Muscle of arm (tissue), 12 donors: ENCODE measurements around the gene PSTPIP1. TPM values are rescaled to one million over a fixed set of nuclear protein-coding genes. Genes with fewer than 3 reads are reported as not detected.

Experiments used
- DNase-seq: peaks from one replicate; pipeline ENCODE4 v3.0.0-alpha.2; 2013
- polyA plus RNA-seq, 12 donors: library from polyadenylated mRNA; unstranded; fragments of 120-200 nt; gene quantifications; one replicate each; pipeline ENCODE4 v1.2.1, GENCODE V29; 2013; ENCODE audit not compliant: insufficient read length in 12 of 12

The PSTPIP1 gene
- polyA plus RNA-seq, 12 donors, result 1.4 to 7.2 (median 2.0) TPM; not detected in 2

DNA sequence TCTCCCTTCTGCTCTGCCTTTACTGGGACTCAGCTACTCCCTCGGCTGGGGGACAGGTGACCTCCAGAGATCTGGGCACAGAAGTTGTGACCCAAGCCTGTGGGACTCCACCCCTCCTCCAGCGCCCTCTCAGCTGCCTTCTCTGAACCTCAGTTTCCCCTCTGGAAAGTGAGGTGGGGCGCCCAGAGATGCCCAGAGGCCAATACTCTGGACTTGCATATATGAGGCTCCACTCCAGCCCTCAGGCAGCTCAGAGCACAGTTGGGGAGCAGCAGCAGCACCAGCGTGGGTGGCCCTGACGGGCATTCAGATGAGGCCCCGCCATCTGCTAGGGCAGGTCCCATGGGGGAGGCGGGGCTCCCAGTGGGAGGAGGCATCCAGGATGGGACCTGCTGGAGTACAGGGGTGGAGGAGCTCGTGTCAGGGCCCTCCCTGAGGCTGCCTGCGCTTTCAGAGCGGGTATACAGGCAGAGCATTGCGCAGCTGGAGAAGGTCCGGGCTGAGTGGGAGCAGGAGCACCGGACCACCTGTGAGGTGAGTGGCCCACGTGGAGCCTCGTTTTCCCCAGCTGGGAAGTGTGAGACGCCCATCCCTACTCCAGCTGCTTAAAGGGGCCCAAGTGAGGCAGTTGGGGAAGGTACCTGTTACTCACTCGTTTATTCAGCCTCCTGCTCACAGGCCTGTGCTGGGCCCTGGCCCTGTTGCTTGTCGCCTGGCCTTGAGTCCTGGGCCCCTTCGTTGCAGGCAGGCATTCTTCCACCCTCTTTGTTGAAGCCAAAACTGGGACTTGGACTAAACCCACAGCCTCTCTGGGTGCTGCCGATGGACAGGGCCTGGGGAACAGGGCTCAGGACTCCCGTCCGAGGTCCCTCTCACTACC lies 35.4 kb downstream of the PSTPIP1 start:
- DNase-seq, result no peak

DNA sequence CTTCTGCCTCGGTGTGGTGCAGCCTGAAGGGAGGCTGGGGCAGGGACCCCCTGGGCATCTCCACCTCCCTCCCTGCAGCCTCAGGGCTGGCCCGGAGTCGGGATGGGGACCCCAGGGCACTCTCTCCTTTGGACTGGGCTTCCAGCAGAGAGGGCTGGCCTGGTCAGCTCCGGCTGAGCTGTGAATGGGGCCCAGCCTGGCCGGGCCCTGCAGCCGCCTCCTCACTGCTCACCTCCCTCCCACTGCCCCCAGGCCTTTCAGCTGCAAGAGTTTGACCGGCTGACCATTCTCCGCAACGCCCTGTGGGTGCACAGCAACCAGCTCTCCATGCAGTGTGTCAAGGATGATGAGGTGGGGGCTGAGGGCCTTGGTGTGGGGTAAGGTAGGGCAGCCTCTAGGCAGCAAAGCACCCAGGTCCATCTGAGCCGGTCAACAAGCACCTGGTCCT lies 36.0 kb downstream of the PSTPIP1 start:
- no peak for DNase-seq

- DNase-seq, result no peak
These were observed 36.6 kb downstream of the PSTPIP1 start for GRCh38 chr15:77031376-77032050.

DNA sequence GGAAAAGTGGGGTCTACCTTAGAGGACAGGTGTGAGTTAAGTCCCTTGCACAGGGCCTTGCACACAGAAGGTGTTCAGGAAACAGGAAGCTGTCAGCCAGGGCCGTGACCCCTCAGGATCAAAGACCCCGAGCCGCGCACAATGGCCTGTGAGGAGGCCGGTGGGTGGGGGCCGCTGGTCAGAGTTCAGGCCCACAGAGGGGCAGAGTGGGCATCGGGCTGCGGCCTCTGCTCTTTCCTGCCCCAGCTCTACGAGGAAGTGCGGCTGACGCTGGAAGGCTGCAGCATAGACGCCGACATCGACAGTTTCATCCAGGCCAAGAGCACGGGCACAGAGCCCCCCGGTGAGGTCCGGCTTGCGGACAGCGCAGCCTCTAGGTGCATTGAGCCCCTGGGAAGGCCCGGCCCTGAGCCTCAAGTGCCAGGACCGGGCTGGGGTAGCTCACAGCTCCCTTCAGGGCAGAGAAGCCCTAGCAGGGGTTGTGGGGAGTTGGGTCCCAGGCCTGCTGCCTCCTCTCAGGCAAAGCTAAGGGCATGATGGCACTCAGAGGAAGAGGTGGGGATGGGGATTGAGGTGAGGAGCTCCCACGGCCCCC lies 37.2 kb downstream of the PSTPIP1 start:
- DNase-seq, result no peak

GRCh38 chr15:77032647-77033416 lies 37.9 kb downstream of the PSTPIP1 start:
- no peak for DNase-seq

DNA sequence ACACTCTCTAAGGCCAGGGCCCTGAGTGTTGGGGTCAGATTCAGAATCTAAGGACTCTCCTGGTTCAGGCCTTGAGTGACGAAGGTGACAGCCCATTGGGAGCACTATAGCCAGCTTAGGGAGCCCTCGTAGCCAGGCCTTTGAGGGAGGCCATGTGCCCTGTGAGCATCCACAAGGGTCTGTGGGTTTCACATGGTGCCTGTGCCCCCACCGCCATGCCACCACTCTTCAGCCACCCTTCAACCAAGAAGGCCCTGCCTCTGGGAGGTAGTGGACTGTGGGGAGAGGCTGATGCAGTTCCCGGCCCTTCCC lies 38.4 kb downstream of the PSTPIP1 start:
- no peak for DNase-seq

- DNase-seq, result no peak
These were observed 39.1 kb downstream of the PSTPIP1 start for GRCh38 chr15:77033729-77034671.

DNA sequence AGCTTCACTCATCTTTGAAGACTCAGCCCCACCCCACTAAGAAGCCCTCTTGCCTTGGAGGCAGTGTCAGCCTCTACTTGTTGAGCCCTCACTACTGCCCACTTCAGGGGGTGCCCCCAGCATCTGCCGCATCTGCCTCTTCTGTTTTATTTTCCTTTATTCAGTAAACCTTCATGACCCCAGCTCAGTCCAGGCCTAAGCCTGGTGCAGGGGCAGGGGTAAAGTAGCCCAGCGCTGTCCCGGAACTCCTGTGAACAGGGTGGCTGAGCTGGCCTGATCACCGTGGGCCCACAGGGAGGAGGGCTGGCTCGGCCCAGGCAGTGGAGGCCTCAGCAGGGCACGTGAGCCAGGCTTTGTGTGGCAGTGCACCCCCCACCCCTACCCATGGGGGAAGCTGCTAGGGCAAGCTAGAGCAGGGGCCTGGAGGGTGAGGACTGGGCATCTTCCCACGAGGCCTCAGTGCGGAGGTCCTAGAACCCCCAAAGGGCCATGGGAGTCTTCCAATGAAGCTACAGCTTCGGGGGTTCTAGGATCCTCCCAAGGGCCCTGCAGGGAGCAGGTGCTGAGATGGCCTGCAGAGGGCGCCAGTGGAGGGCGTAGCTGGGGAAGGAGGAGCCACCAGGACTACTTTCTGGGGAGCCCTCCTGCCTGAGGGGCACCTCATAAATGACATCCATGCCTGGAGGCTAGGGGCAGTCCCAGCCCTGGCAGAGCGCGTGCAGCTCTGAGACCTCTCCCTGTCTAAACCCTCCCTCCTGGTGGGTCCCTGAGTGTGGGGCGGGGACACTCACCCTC lies 40.0 kb downstream of the PSTPIP1 start:
- no peak for DNase-seq

DNA sequence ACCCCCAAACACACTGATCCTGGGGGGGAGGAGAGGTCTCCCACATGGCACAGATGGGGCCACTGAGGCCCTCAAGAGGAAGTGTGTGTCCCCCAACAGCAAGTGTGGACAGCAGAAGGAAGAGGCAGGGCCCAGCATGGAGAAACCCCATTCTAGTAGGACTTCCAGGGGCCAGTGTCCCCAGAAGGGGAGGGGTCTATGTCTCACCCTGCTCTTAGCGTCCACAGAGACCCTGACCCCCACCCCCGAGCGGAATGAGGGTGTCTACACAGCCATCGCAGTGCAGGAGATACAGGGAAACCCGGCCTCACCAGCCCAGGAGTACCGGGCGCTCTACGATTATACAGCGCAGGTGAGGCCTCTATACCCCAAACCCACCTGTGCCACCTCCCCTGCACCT lies 40.7 kb downstream of the PSTPIP1 start:
- DNase-seq, result no peak

GRCh38 chr15:77035999-77036471 lies 41.1 kb downstream of the PSTPIP1 start:
- no peak for DNase-seq

DNA sequence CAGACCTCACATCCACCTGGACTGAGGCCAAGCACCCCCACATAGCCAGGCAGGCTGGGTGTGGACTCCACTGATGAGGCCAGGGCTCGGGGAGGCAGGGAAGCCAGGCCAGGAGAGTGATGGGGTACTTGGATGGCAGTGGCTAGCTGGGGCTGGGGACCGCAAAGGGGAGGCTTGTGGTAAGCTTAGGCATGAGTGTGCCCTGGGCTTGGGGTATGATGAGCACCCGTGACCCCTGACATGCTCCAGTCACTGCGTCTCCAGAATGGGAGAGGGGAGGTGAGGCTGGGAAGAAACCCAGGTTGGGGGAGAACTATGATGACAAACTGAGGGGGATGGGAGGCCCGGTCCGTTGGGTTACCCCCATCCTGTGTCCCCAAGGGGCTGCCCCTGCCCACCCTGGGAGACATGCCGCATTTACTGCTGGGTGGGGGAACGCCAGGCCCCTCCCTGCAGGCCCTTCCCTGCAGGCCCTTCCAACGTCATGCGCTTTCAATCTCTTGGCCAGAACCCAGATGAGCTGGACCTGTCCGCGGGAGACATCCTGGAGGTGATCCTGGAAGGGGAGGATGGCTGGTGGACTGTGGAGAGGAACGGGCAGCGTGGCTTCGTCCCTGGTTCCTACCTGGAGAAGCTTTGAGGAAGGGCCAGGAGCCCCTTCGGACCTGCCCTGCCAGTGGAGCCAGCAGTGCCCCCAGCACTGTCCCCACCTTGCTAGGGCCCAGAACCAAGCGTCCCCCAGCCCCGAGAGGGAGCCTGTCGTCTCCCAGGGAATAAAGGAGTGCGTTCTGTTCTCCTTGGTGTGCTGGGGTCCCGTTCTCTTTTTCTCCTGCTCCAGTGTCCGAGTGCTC lies 41.8 kb downstream of the PSTPIP1 start:
- no peak for DNase-seq

DNA sequence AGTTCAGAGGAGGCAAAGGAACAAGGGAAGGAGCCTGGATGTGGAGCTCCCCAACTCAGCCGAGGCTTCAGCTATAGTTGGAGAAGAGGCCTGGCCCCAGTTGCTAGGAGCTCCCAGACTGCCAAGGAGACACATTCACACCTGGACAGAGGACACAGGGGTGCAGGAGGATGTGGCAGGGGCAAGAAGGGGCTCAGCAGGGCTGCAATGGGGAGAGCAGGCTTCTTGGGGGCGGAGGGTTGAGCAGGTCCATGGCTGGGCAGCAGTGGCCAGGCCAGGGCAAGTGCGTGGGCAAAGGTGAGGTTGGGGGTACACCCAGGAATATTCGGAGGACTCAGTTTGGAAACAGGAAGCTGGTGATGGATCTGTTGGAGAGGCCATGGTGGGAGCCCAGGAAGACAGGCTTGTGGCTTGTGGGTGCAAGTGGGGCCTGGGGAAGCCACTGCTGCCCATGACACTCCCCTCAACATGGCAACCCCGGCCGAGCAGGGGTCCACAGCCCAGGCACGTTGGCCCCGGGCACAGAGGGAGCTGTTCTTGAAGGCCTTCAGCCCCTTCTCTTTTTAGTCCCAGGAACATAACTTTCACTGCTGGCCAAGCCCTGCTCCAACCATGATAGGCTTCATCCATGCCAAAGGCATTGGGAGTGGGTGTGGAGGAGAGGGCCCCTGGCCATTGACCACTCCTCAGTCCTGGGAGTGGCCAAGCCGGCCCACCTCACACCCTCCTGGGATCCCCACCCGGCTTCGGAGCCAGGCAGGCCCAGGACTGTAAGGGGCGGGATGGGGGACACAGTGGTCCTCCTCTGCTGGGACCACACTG lies 42.7 kb downstream of the PSTPIP1 start:
- no peak for DNase-seq

DNA sequence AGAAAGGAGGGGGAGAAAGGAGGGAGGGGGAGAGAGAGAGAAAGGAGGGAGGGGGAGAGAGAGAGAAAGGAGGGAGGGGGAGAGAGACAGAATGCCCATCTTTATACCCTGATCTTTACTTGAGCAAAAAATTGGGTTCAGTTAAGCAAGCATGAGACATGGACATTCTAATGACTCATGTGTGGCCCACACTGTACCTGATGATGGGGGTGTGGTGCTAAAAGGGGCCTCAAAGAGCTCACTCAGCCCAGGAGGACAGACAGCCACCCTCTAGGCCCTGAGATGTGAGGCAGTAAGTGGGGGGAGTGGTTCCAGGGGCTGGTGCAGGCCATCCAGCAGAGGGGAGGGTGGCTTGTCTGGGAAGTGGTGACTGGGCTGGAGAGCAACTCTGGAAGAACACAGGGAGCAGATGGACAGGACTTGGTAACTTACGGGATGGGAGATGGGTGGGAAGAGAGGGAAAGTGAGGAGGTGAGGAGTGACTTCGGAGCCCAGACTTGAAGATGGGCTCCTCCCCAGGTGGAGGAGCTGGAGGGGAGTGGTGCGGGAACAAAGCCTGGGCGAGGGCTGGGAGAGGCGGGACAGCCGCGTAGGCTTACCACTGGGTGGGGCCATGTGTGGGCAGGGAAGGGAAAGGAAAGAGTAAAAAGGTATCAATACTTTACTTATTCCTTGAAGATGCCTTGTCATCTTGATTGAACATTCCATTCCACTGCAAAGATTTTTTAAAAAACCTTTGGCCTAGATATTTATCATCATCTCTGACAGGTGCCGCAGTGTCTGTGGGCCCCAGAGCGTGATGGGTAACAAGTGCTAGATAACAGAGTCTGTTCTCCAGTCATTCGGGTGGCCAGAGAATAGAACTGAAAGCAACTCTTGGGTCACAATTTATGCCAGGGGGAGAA lies 43.6 kb downstream of the PSTPIP1 start:
- DNase-seq, result no peak

GRCh38 chr15:77039217-77039533 lies 44.2 kb downstream of the PSTPIP1 start:
- DNase-seq, result no peak

DNA sequence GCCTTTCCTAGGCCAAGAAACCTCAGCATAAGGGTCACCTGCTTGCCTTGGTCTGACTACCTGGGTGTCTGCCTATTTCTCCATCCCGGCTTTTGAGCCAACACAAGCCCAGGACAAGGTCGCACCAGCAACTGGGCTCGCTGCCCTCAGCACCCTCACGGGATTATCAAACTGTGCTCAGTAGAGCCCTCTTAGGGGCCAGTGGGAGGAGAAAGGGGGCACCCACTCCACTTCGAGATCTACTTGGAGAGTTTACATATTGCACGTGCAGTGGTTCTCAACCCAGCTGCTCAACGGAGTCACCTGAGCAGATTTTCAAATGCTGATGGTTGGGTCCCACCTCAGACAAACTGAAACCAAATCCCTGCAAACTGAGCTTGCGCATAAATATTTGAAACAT lies 44.9 kb downstream of the PSTPIP1 start:
- no peak for DNase-seq

DNA sequence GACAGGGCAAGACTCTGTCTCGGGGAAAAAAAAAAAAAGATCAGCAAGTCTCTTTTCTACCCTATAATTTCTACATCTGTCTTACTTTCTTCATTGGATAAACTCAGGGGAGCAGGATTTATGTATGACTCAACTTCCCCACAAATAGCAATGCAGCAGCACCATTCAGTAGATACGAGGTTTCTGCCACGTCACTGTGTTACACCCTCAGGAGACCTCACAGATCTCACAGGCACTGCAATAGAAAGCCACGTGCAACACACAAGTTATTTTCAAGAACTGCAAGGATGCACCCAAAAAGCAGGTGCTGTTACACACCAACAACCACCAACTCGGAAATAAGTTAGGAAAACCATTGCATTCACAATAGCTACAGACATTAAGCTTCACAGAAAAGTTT lies 45.7 kb downstream of the PSTPIP1 start:
- DNase-seq, result no peak

- no peak for DNase-seq
These were observed 47.5 kb downstream of the PSTPIP1 start for GRCh38 chr15:77042245-77042919.
